Fibroblast of lung (primary cell): ENCODE data around the gene KRT72. TPM values are rescaled to one million over a fixed set of nuclear protein-coding genes. Genes with fewer than 3 reads are reported as not detected.

Experiments
- DNase-seq, 2 donors: peaks; one replicate each; pipeline versions ENCODE4 v3.0.0 to v3.0.0-alpha.2; 2010; ENCODE audit warnings: low read depth in 2 of 2
- H2AFZ ChIP-seq: 2 replicates; pipeline ENCODE4 v1.5.1; 2012; ENCODE audit warnings: low read length, control low read depth, inconsistent platforms
- H3K27ac ChIP-seq: 2 replicates; pipeline ENCODE4 v1.5.1; 2011; ENCODE audit warnings: low read length, control low read depth; ENCODE audit not compliant: insufficient read depth
- H3K27me3 ChIP-seq: 2 replicates; pipeline ENCODE4 v1.5.1; 2011; ENCODE audit warnings: mild to moderate bottlenecking, low read length; ENCODE audit not compliant: control insufficient read depth, insufficient read depth
- H3K36me3 ChIP-seq: 2 replicates; pipeline ENCODE4 v1.5.1; 2011; ENCODE audit warnings: low read length; ENCODE audit not compliant: control insufficient read depth, insufficient read depth
- H3K4me1 ChIP-seq: 2 replicates; pipeline ENCODE4 v1.5.1; 2011; ENCODE audit warnings: low read length; ENCODE audit not compliant: control insufficient read depth, insufficient read depth; ENCODE audit errors: extremely low read depth
- H3K4me2 ChIP-seq: 2 replicates; pipeline ENCODE4 v1.5.1; 2011; ENCODE audit warnings: low read length, control low read depth; ENCODE audit not compliant: insufficient read depth; ENCODE audit errors: extremely low read depth
- H3K4me3 ChIP-seq, 4 experiments: fragments of 200-600 bp in 1 of 4; sonication (generic) in 1 of 4; replicated peaks in 1 of 4; 2 replicates each; pipeline ENCODE4 v1.5.1; 2011 to 2016; ENCODE audit warnings: low read length in 4 of 4, low read depth in 3 of 4, mild to moderate bottlenecking in 3 of 4, control low read depth in 2 of 4, inconsistent platforms in 1 of 4, mixed read lengths in 1 of 4; ENCODE audit not compliant: insufficient read depth in 1 of 4; ENCODE audit errors: control extremely low read depth in 1 of 4
- H3K79me2 ChIP-seq: 2 replicates; pipeline ENCODE4 v1.5.1; 2012; ENCODE audit warnings: mild to moderate bottlenecking, low read length, inconsistent platforms; ENCODE audit not compliant: control insufficient read depth, insufficient read depth
- H3K9ac ChIP-seq: 2 replicates; pipeline ENCODE4 v1.5.1; 2011; ENCODE audit warnings: mild to moderate bottlenecking, low read length, control low read depth; ENCODE audit not compliant: insufficient read depth
- H3K9me3 ChIP-seq: 2 replicates; pipeline ENCODE4 v1.5.1; 2012; ENCODE audit warnings: low read depth, low read length; ENCODE audit not compliant: control insufficient read depth, insufficient read depth
- H4K20me1 ChIP-seq: 2 replicates; pipeline ENCODE4 v1.5.1; 2011; ENCODE audit warnings: low read length; ENCODE audit not compliant: control insufficient read depth, insufficient read depth; ENCODE audit errors: extremely low read depth
- CTCF ChIP-seq, 2 donors: IDR thresholded peaks in 1 of 2; conservative IDR thresholded peaks in 1 of 2; 1 replicate in 1 of 2; 2 replicates in 1 of 2; pipeline ENCODE4 v1.5.1; 2011 to 2012; ENCODE audit warnings: low read length in 2 of 2, control low read depth in 1 of 2, inconsistent platforms in 1 of 2, low read depth in 1 of 2, mild to moderate bottlenecking in 1 of 2
- EZH2 ChIP-seq: IDR thresholded peaks from 2 replicates; pipeline ENCODE4 v1.5.1; 2012; ENCODE audit warnings: low read length, control low read depth, mild to moderate bottlenecking; ENCODE audit errors: missing control alignments
- polyA plus RNA-seq, 2 donors: library from polyadenylated mRNA; depleted of rRNA in 1 of 2; stranded (reverse) in 1 of 2; unstranded in 1 of 2; fragments of >200 nt; gene quantifications; 2 replicates each; pipeline ENCODE4 v1.2.1, GENCODE V29; 2011 to 2012; ENCODE audit warnings: missing spikeins in 1 of 2
- total RNA-seq: library from RNA; depleted of rRNA; stranded (reverse); fragments of >200 nt; gene quantifications from 2 replicates; pipeline ENCODE4 v1.2.1, GENCODE V29; 2014

The KRT72 gene
- total and polyA plus RNA-seq, 2 donors (not counting 1 experiment from before 2014, with no cell fraction given), result not detected

GRCh38 chr12:52613384-52614030, 12.2 kb upstream of the KRT72 start:
- Histone ChIP-seq H3K9ac (no peak overlapping the region), H3K4me1 (no peaks in the 10 kb centered on the region), H3K9me3 (no peaks in the 10 kb centered on the region), H3K79me2 (no peaks in the 10 kb centered on the region), H3K27ac (no peak overlapping the region), H4K20me1 (peaks cover 2% of the 10 kb centered on the region), H3K4me2 (no peak overlapping the region), H2AFZ (no peak overlapping the region), H3K4me3 (no peak overlapping the region), H3K36me3 (no peaks in the 10 kb centered on the region), H3K27me3 (peaks cover 3% of the 10 kb centered on the region)
- DNase-seq, result no peak
- TF ChIP-seq EZH2 (no peak), CTCF (conservative IDR thresholded peaks at IDR 0.05 in 1 of 2, IDR thresholded peaks at IDR 0.05 in 1 of 2; ENCODE audit: low read depth in 1 of 2, low read length in 2 of 2) (no peak)

- Histone ChIP-seq H2AFZ (no peak overlapping the region), H3K27me3 (peaks cover 3% of the 10 kb centered on the region), H3K4me2 (no peak overlapping the region), H4K20me1 (peaks cover 2% of the 10 kb centered on the region), H3K9ac (no peak overlapping the region), H3K4me1 (no peaks in the 10 kb centered on the region), H3K79me2 (no peaks in the 10 kb centered on the region), H3K36me3 (no peaks in the 10 kb centered on the region), H3K9me3 (no peaks in the 10 kb centered on the region), H3K27ac (no peak overlapping the region), H3K4me3 (no peak overlapping the region)
- TF ChIP-seq CTCF (conservative IDR thresholded peaks at IDR 0.05 in 1 of 2, IDR thresholded peaks at IDR 0.05 in 1 of 2; ENCODE audit: low read depth in 1 of 2, low read length in 2 of 2), result no peak
- DNase-seq, result no peak
These were observed 11.4 kb upstream of the KRT72 start for GRCh38 chr12:52612431-52613383.

GRCh38 chr12:52611080-52611468, 9.8 kb upstream of the KRT72 start:
- no peak for DNase-seq
- no peak overlapping the region for H3K4me3 ChIP-seq
- H3K4me2 ChIP-seq, result no peak overlapping the region
- H3K79me2 ChIP-seq, result no peaks in the 10 kb centered on the region
- peaks cover 3% of the 10 kb centered on the region for H3K27me3 ChIP-seq
- H3K9me3 ChIP-seq, result no peaks in the 10 kb centered on the region
- H3K4me1 ChIP-seq, result no peaks in the 10 kb centered on the region
- TF ChIP-seq CTCF (conservative IDR thresholded peaks at IDR 0.05 in 1 of 2, IDR thresholded peaks at IDR 0.05 in 1 of 2; ENCODE audit: low read depth in 1 of 2, low read length in 2 of 2), result no peak
- no peak for TF ChIP-seq EZH2
- H2AFZ ChIP-seq, result no peak overlapping the region
- no peak overlapping the region for H3K9ac ChIP-seq
- peaks cover 2% of the 10 kb centered on the region for H4K20me1 ChIP-seq
- no peaks in the 10 kb centered on the region for H3K36me3 ChIP-seq
- no peak overlapping the region for H3K27ac ChIP-seq
